GM12874 (cell line): ENCODE results near the gene RNF186.

Experiments
- TF ChIP-seq, protein P1 (sequence below): IDR thresholded peaks from 2 replicates; pipeline ENCODE4 v1.5.1; 2011; ENCODE audit warnings: low read depth, mild to moderate bottlenecking, control low read depth, low read length, moderate library complexity; ENCODE audit not compliant: insufficient read depth

The RNF186 gene

DNA sequence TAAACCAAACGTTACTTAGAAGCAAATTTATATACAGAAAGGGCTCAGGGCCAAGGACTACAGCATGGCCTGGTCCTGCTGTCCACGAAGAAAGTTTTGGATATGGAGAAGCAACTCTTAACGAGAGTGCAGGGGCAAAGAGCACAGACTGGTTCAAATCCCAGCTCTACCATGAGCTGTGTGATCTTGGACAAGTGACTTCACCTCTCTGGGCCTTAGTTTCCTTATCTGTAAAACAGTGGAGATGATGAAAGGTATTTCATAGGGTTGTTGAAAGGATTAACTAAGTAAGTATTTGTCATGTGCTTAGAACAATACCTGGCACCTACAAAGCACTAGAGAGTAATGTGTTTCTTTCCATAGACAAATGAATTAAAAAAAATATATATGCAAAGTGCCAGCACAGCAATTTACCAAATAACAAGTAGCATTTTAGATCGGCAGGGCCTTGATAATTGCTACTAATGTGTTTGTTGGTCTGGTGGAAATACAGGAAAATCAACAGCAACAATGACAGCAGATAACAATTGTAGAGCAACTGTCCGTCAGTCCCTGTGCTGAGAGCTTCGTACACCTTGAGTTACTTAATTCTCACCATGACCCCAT is 40.8 kb downstream of the RNF186 start:
- TF ChIP-seq, protein P1, sequence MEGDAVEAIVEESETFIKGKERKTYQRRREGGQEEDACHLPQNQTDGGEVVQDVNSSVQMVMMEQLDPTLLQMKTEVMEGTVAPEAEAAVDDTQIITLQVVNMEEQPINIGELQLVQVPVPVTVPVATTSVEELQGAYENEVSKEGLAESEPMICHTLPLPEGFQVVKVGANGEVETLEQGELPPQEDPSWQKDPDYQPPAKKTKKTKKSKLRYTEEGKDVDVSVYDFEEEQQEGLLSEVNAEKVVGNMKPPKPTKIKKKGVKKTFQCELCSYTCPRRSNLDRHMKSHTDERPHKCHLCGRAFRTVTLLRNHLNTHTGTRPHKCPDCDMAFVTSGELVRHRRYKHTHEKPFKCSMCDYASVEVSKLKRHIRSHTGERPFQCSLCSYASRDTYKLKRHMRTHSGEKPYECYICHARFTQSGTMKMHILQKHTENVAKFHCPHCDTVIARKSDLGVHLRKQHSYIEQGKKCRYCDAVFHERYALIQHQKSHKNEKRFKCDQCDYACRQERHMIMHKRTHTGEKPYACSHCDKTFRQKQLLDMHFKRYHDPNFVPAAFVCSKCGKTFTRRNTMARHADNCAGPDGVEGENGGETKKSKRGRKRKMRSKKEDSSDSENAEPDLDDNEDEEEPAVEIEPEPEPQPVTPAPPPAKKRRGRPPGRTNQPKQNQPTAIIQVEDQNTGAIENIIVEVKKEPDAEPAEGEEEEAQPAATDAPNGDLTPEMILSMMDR: no peak

GRCh38 chr1:19773485-19773884 is 41.6 kb downstream of the RNF186 start:
- TF ChIP-seq, protein P1: no peak

DNA sequence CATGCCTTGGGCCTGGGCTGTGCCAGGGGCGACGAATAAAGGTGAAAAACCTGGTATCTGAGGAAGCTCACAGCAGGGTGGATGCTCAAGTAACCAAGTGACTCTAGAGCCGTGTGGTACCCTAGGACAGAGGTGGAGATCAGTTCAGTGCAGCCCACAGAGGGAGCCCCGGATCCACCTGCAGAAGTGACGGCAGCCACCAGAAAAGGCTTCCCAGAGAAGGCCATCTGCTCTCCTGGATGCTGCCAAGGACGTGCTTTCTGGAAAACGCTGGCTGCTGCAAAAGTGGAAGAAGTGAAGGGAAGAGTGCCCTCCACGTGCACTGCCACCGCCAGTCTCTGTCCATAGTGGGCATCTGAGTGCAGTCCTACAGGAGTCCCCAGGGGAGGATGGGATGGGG is 43.0 kb downstream of the RNF186 start:
- TF ChIP-seq, protein P1: no peak

DNA sequence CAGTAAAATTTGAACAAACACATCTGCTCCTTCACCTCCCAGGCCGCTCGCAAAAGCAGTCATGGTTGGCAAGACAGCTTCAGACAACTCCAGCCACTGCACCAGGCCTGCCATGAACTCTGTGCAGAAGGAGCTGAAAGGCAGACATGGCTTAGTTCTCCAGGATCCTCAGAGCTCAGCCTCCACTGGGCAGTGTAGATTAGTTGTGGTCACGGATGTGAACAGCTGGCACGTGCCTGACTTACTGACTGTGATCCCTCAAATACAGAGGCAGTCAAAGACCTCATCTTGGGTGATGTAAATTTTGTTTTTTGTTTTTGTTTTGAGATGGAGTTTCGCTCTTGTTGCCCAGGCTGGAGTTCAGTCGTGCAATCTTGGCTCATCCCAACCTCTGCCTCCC is 43.7 kb downstream of the RNF186 start:
- TF ChIP-seq, protein P1: no peak

DNA sequence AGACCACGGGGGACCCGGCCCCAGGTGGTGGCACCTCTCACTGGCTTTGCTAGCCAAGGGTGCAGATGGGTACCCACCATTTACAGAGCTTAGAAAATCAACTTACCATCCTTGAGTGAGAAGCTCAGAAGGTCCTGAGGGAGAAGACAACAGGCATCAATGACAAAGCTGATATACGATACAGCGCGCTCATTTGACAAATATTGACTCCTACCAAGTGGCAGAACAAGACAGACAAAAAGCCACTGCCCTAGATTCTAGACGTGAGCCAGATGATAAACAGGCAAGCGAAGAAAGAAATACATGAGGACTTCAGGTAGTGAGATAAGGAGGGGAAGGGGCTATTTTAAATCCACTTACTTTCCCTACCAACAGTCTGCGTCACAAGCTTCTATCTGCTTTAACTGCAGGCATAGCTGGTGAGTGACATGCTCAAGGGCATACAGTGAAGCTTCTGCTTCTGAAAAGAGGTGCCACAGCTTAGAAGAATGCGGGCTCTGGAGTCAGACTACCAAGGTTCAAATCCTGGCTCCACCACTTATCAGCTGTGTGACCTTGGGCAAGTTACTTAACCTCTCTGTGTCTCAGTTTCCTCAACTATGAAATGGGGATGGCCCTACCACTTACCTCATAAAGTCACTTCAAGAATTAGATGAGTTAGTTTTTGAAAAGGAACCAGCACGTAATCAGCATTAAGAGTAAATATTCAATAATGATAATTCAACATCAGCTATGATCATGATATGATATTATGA is 44.5 kb downstream of the RNF186 start:
- TF ChIP-seq, protein P1: no peak

DNA sequence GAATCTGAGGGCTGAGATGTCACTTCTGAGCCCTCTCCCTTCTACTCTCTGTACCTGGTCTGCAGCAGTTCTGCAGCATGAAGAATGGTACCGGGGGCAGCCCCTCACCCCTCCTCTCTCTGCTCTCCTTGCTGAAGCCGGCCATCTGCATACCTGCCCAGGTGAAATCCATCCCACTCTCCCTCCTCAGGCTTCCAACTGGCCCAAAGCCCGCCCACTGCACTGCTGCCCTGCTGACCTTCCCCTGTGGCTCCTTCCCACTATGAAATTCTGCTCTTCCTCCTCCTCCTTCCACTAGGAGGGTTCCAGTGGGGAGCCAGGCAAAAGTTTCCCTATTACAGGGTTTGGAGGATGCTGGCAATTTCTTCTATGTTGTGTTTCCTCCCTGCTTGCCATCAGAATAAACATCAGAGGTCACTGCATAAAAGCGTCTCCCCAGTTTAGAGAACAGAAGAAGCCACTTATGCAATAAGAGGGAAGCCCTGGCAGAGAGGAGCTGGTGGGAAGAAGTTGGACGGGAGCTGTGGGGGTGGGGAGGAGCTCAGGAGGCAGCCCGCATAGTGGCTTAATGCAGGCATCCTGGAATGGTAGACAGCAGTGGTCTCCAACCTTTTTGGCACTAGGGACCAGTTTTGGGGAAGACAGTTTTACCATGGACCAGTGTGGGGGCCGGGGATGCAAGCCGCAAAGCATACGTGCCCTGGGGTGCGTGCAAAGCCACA is 45.7 kb downstream of the RNF186 start:
- TF ChIP-seq, protein P1: no peak

DNA sequence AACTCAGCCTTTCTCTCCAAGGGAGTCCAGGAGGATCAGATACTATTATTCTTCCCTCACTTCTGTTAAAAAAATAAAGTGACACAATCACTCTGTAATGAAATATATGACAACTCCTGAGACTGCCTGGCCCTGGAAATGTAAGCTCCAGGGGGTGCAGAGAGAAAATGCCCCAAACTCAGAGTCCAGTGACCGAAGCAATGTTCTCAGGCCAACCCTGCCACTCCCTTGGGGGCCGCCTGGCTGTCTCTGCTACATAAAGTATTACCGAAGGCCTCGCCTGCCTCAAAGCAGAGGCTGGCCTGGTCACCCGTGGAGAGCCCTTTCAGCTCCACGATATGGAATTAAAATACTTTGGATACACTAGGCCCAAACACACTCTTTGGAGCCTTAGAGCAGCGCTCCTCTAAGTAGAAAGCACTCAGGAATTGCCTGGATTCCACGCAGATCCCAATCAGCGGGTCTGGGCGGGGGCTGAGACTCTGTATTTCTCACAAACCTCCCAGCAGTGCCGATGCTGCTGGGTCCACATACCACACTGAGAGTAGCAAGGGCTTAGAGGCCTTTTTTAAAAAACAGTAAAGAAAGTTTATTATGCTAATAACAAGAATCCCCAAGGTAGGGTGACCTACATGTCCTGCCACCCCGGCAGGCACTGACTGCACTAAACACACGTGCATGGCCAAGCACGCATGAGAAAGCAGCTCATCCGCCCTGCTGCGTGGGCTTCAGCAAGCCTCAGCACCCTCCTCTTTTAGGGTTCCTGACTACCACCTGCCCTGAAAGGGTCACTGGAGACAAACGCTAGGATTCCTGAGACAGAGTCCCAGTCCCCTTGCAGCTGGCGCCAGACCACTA is 46.5 kb downstream of the RNF186 start:
- TF ChIP-seq, protein P1: no peak
